Activated naive CD4-positive, alpha-beta T cell treated with anti-CD3 and anti-CD28 coated beads, Interleukin-2, amount 50 U/mL, for 72 hours (primary cell): ENCODE data around the gene AMACR. TPM values are rescaled to one million over a fixed set of nuclear protein-coding genes. Genes with fewer than 3 reads are reported as not detected.

Experiments used
- ATAC-seq, 2 donors: fragments of 150-1000 bp; cut with Tn5 transposase; 2 replicates each; pipeline ENCODE4 v1.10.0; 2021; ENCODE audit warnings: mild to moderate bottlenecking in 2 of 2, moderate library complexity in 2 of 2
- DNase-seq, 2 donors: peaks; one replicate each; pipeline ENCODE4 v3.0.0; 2021 to 2022; ENCODE audit warnings: low spot score in 2 of 2
- H3K27ac Mint-ChIP-seq, 2 donors: one replicate each; pipeline ENCODE4 v1.8.0; 2022; ENCODE audit warnings: mild to moderate bottlenecking in 2 of 2, mixed read lengths in 2 of 2
- H3K36me3 Mint-ChIP-seq, 2 donors: one replicate each; pipeline ENCODE4 v1.8.0; 2022; ENCODE audit warnings: mixed read lengths in 2 of 2
- H3K9me3 Mint-ChIP-seq, 2 donors: one replicate each; pipeline ENCODE4 v1.8.0; 2022; ENCODE audit warnings: mixed read lengths in 2 of 2
- total RNA-seq, 2 donors: library from RNA; stranded (reverse); gene quantifications; one replicate each; pipeline ENCODE4 v1.2.3, GENCODE V29; 2022

AMACR gene
- total RNA-seq, 2 donors from 2014 or later: 4.0 to 5.2 TPM

GRCh38 chr5:33999978-34000377 is 7.9 kb downstream of the AMACR start:
- H3K27ac Mint-ChIP-seq: no peak overlapping the region
- ATAC-seq (no peak), DNase-seq (no peak)
- no peaks in the 10 kb centered on the region for H3K36me3 Mint-ChIP-seq
- no peaks in the 10 kb centered on the region for H3K9me3 Mint-ChIP-seq

- no peaks in the 10 kb centered on the region for H3K9me3 Mint-ChIP-seq
- ATAC-seq (peak; percentile 27 to 64), DNase-seq (no peak)
- no peak overlapping the region for H3K27ac Mint-ChIP-seq
- H3K36me3 Mint-ChIP-seq: no peaks in the 10 kb centered on the region
Observed at GRCh38 chr5:33997331-33997983, 10.4 kb downstream of the AMACR start.

GRCh38 chr5:33995865-33996264 is 12.0 kb downstream of the AMACR start:
- no peaks in the 10 kb centered on the region for H3K36me3 Mint-ChIP-seq
- no peak overlapping the region for H3K27ac Mint-ChIP-seq
- no peaks in the 10 kb centered on the region for H3K9me3 Mint-ChIP-seq
- no peak for ATAC-seq
- DNase-seq: no peak

- ATAC-seq (peak; percentile 59 to 91), DNase-seq (no peak)
- Mint-ChIP-seq H3K36me3 (no peaks in the 10 kb centered on the region), H3K9me3 (no peaks in the 10 kb centered on the region), H3K27ac (no peak overlapping the region)
Observed at GRCh38 chr5:33994845-33995244, 13.0 kb downstream of the AMACR start.

- ATAC-seq (no peak), DNase-seq (no peak)
- Mint-ChIP-seq H3K36me3 (peaks cover 8% of the 10 kb centered on the region in 2 donors), H3K27ac (peak overlapping the region in 1 of 2 donors; percentile 61), H3K9me3 (no peaks in the 10 kb centered on the region)
Observed at GRCh38 chr5:33992864-33993263, 15.0 kb downstream of the AMACR start.

GRCh38 chr5:33985447-33985846 is 22.4 kb downstream of the AMACR start:
- H3K36me3 Mint-ChIP-seq: peaks cover 8 to 9% of the 10 kb centered on the region in 2 donors
- no peaks in the 10 kb centered on the region for H3K9me3 Mint-ChIP-seq
- no peak for DNase-seq
- ATAC-seq: no peak
- no peak overlapping the region for H3K27ac Mint-ChIP-seq

- Mint-ChIP-seq H3K36me3 (peaks cover 8 to 9% of the 10 kb centered on the region in 2 donors), H3K9me3 (no peaks in the 10 kb centered on the region), H3K27ac (no peak within 1 kb of the TSS)
- ATAC-seq: no peak
- DNase-seq: no peak
Observed at GRCh38 chr5:33984671-33985124, 23.2 kb downstream of the AMACR start, which contains the start of gene SLC45A2. Gene SLC45A2 (minus strand): TSS chr5:33984693. CDS start chr5:33984583, 110 bp downstream.

GRCh38 chr5:33984178-33984577 is 23.7 kb downstream of the AMACR start:
- DNase-seq (no peak), ATAC-seq (no peak)
- H3K36me3 Mint-ChIP-seq: peaks cover 8 to 9% of the 10 kb centered on the region in 2 donors
- H3K27ac Mint-ChIP-seq: no peak overlapping the region
- H3K9me3 Mint-ChIP-seq: no peaks in the 10 kb centered on the region

GRCh38 chr5:33981408-33982162 is 26.3 kb downstream of the AMACR start:
- H3K27ac Mint-ChIP-seq: no peak overlapping the region
- no peaks in the 10 kb centered on the region for H3K36me3 Mint-ChIP-seq
- DNase-seq (no peak), ATAC-seq (no peak)
- H3K9me3 Mint-ChIP-seq: no peaks in the 10 kb centered on the region

- ATAC-seq: no peak
- no peaks in the 10 kb centered on the region for H3K36me3 Mint-ChIP-seq
- DNase-seq: no peak
- H3K9me3 Mint-ChIP-seq: no peaks in the 10 kb centered on the region
- H3K27ac Mint-ChIP-seq: no peak overlapping the region
Observed at GRCh38 chr5:33980030-33980429, 27.8 kb downstream of the AMACR start.

- H3K27ac Mint-ChIP-seq: no peak overlapping the region
- no peaks in the 10 kb centered on the region for H3K9me3 Mint-ChIP-seq
- no peaks in the 10 kb centered on the region for H3K36me3 Mint-ChIP-seq
- no peak for ATAC-seq
- DNase-seq: no peak
Observed at GRCh38 chr5:33978306-33978705, 29.5 kb downstream of the AMACR start.

- no peak for DNase-seq
- ATAC-seq: no peak
- no peak overlapping the region for H3K27ac Mint-ChIP-seq
- H3K9me3 Mint-ChIP-seq: no peaks in the 10 kb centered on the region
- no peaks in the 10 kb centered on the region for H3K36me3 Mint-ChIP-seq
Observed at GRCh38 chr5:33976307-33976706, 31.5 kb downstream of the AMACR start.

- DNase-seq: no peak
- Mint-ChIP-seq H3K9me3 (no peaks in the 10 kb centered on the region), H3K36me3 (no peaks in the 10 kb centered on the region), H3K27ac (no peak overlapping the region)
- no peak for ATAC-seq
Observed at GRCh38 chr5:33975852-33976251, 32.0 kb downstream of the AMACR start.

- Mint-ChIP-seq H3K27ac (peak overlapping the region in 1 of 2 donors; percentile 26), H3K9me3 (no peaks in the 10 kb centered on the region), H3K36me3 (no peaks in the 10 kb centered on the region)
- ATAC-seq (peak; percentile 86 to 96), DNase-seq (no peak)
Observed at GRCh38 chr5:33973271-33973670, 34.6 kb downstream of the AMACR start.

- DNase-seq (no peak), ATAC-seq (peak; percentile 34 to 60)
- Mint-ChIP-seq H3K36me3 (no peaks in the 10 kb centered on the region), H3K27ac (no peak overlapping the region), H3K9me3 (no peaks in the 10 kb centered on the region)
Observed at GRCh38 chr5:33969572-33970452, 38.0 kb downstream of the AMACR start.

- no peak for DNase-seq
- H3K9me3 Mint-ChIP-seq: no peaks in the 10 kb centered on the region
- H3K36me3 Mint-ChIP-seq: no peaks in the 10 kb centered on the region
- no peak for ATAC-seq
- H3K27ac Mint-ChIP-seq: no peak overlapping the region
Observed at GRCh38 chr5:33968211-33969005, 39.4 kb downstream of the AMACR start.
